Heart right ventricle (tissue), 16 donors: Measurements from ENCODE around the gene CEP20. TPM values are rescaled to one million over a fixed set of nuclear protein-coding genes. Genes with fewer than 3 reads are reported as not detected.

ENCODE experiments used
- ATAC-seq, 8 donors: fragments of 200-7000 bp; cut with Tn5 transposase; one replicate each; pipeline ENCODE4 v1.9.1; 2020; ENCODE audit warnings: mild to moderate bottlenecking in 8 of 8, moderate library complexity in 8 of 8, moderate number of reproducible peaks in 1 of 8
- DNase-seq, 2 donors: peaks; one replicate each; pipeline ENCODE4 v3.0.0-alpha.2; 2020
- H3K27ac ChIP-seq, 10 donors: fragments of 200-600 bp; sonication (generic) in 2 of 10; one replicate each; pipeline versions ENCODE4 v1.5.0 to v1.8.0; 2020 to 2022; ENCODE audit warnings: mild to moderate bottlenecking in 3 of 10
- H3K27me3 ChIP-seq, 7 donors: fragments of 200-600 bp; one replicate each; pipeline ENCODE4 v1.8.0; 2021 to 2022; ENCODE audit warnings: mild to moderate bottlenecking in 2 of 7
- H3K36me3 ChIP-seq, 9 donors: fragments of 200-600 bp; sonication (generic) in 1 of 9; one replicate each; pipeline versions ENCODE4 v1.5.0 to v1.8.0; 2020 to 2022; ENCODE audit warnings: mild to moderate bottlenecking in 2 of 9
- H3K4me1 ChIP-seq, 9 donors: fragments of 200-600 bp; sonication (generic) in 1 of 9; one replicate each; pipeline versions ENCODE4 v1.5.0 to v1.8.0; 2020 to 2022; ENCODE audit warnings: mild to moderate bottlenecking in 4 of 9
- H3K4me3 ChIP-seq, 10 donors: fragments of 200-600 bp; sonication (generic) in 2 of 10; one replicate each; pipeline versions ENCODE4 v1.5.0 to v1.8.0; 2020 to 2022; ENCODE audit warnings: mild to moderate bottlenecking in 7 of 10, moderate library complexity in 2 of 10
- H3K9me3 ChIP-seq, 11 donors: fragments of 200-600 bp in 10 of 11; sonication (generic) in 2 of 11; one replicate each; pipeline versions ENCODE4 v1.5.0 to v1.8.0; 2013 to 2022; ENCODE audit warnings: mild to moderate bottlenecking in 2 of 11, control low read depth in 1 of 11, moderate library complexity in 1 of 11
- CTCF ChIP-seq, 9 donors: fragments of 200-600 bp; sonication (generic) in 2 of 9; IDR thresholded peaks; one replicate each; pipeline versions ENCODE4 v1.5.0 to v1.8.0; 2021 to 2022; ENCODE audit warnings: antibody characterized with exemption in 9 of 9, mild to moderate bottlenecking in 5 of 9, moderate library complexity in 1 of 9
- WGBS, 2 donors: extraction: QIAGEN DNeasy Blood & Tissue Kit; methylation state at CpG; one replicate each; pipeline ENCODE4 v1.1.7; 2013; ENCODE audit warnings: inconsistent platforms in 1 of 2; 5-methylcytosine and 5-hydroxymethylcytosine counted together
- intact Hi-C, 10 donors: fragments of 100-400 bp; cut with DNase I; formaldehyde crosslinking; loops; one replicate each; pipeline versions ENCODE4 v1.11.1 to v1.14.2; 2022
- polyA plus RNA-seq, 2 donors: library from polyadenylated mRNA; stranded (reverse); fragments of 200-250 nt; gene quantifications; one replicate each; pipeline ENCODE4 v1.2.3, GENCODE V29; 2013
- total RNA-seq, 10 donors: library from RNA; stranded (reverse); fragmentation: NEBNext Ultra II Directional in 3 of 10; extraction: Animal tissue kit (Norgen Biotek cat#: 25700) in 3 of 10; gene quantifications; one replicate each; pipeline versions ENCODE4 v1.2.1 to v1.2.4, GENCODE V29; 2021 to 2023
- donor health status: Arrhythmogenic right ventricular cardiomyopathy.
- donor health status: ischemic (EF 13 %, LVEDD 7.1; RV severe dilation, severe dysfunction).
- donor health status: healthy with polysubstance abuse.
- donor health status: DM: no; HTN: yes; CAD: no.
- donor health status: DM: no; HTN: no; CAD: no.
- donor health status: ischemic (EF 25% LVEDD 6.9; RV normal size, moderate dysfunction).
- donor health status: ischemic (EF 25% LVEDD 5.7; RV mildly dilated, moderate dysfunction).
- donor health status: healthy.
- donor health status: DM: yes; HTN: yes; CAD: no.
- donor health status: Ischemic cardiomyopathy.
- donor health status: ischemic (EF 35%, LVEDD 5.7; RV mildly dilated, moderate dysfunction).
- donor health status: nonischemic (EF 11% LVEDD 7.7; RV severe dilation, severe dysfunction).
- donor health status: DM: yes; HTN: yes; CAD: no.
- donor health status: PGD.
- donor health status: ischemic (EF 29% LVEDD 5.4; RV normal size, mild dysfunction).
- donor health status: nonischemic (EF 23%, LVEDD 6.1; RV moderate dilation, normal function).

Gene CEP20
- total and polyA plus RNA-seq, 12 donors, result 14.8 to 42.6 (median 32.1) TPM

GRCh38 chr16:15835136-15835878 lies 53.1 kb downstream of the CEP20 start:
- H3K9me3 ChIP-seq, result no peaks in the 10 kb centered on the region
- peaks cover 0 to 8% (median 0%) of the 10 kb centered on the region in 7 donors for H3K27me3 ChIP-seq
- no peak for TF ChIP-seq CTCF (IDR thresholded peaks at IDR 0.05)
- H3K4me1 ChIP-seq, result peaks cover 0 to 6% (median 0%) of the 10 kb centered on the region in 9 donors
- WGBS, 2 donors, result 40 to 42% methylated on average over 2 of the region's 2 CpGs
- DNase-seq (no peak), ATAC-seq (no peak)
- intact Hi-C loops, result no loop called here
- H3K4me3 ChIP-seq, result no peak overlapping the region
- no peaks in the 10 kb centered on the region for H3K36me3 ChIP-seq
- H3K27ac ChIP-seq, result no peak overlapping the region

- 85 to 93% methylated on average over 4 of the region's 4 CpGs for WGBS, 2 donors
- no peak for ATAC-seq
- Histone ChIP-seq H3K27me3 (peaks cover 0 to 2% (median 0%) of the 10 kb centered on the region in 7 donors), H3K4me3 (no peak overlapping the region), H3K4me1 (peaks cover 0 to 6% (median 0%) of the 10 kb centered on the region in 9 donors), H3K27ac (no peak overlapping the region), H3K36me3 (no peaks in the 10 kb centered on the region), H3K9me3 (no peaks in the 10 kb centered on the region)
- DNase-seq, result no peak
- intact Hi-C loops, result no loop called here
- TF ChIP-seq CTCF (IDR thresholded peaks at IDR 0.05), result no peak
These were observed 53.9 kb downstream of the CEP20 start for GRCh38 chr16:15834502-15834901.

- ATAC-seq (no peak), DNase-seq (no peak)
- no peak for TF ChIP-seq CTCF (IDR thresholded peaks at IDR 0.05)
- no peak overlapping the region for H3K4me3 ChIP-seq
- WGBS, 2 donors, result 67 to 71% methylated on average over 9 of the region's 9 CpGs
- H3K4me1 ChIP-seq, result peaks cover 0 to 6% (median 0%) of the 10 kb centered on the region in 9 donors
- no peak overlapping the region for H3K27ac ChIP-seq
- no peaks in the 10 kb centered on the region for H3K27me3 ChIP-seq
- H3K9me3 ChIP-seq, result no peaks in the 10 kb centered on the region
- intact Hi-C loops, result no loop called here
- H3K36me3 ChIP-seq, result no peaks in the 10 kb centered on the region
These were observed 54.9 kb downstream of the CEP20 start for GRCh38 chr16:15833541-15833940.

- Histone ChIP-seq H3K27me3 (peaks cover 0 to 10% (median 0%) of the 10 kb centered on the region in 7 donors), H3K4me1 (peaks cover 0 to 6% (median 0%) of the 10 kb centered on the region in 9 donors), H3K9me3 (no peaks in the 10 kb centered on the region), H3K4me3 (no peak overlapping the region), H3K27ac (no peak overlapping the region), H3K36me3 (no peaks in the 10 kb centered on the region)
- TF ChIP-seq CTCF (IDR thresholded peaks at IDR 0.05), result no peak
- DNase-seq (no peak), ATAC-seq (no peak)
- intact Hi-C loops, result no loop called here
- 92% methylated on average over 6 of the region's 6 CpGs for WGBS, 2 donors
These were observed 56.2 kb downstream of the CEP20 start for GRCh38 chr16:15832241-15832640.
